Tibial nerve (tissue), 3 donors: ENCODE data around the gene HOMEZ.

Source experiments
- POLR2A ChIP-seq, 2 donors: fragments of 450-650 bp; IDR thresholded peaks; one replicate each; pipeline ENCODE4 v1.6.1; 2017; ENCODE audit warnings: antibody characterized with exemption in 2 of 2, mild to moderate bottlenecking in 2 of 2, moderate library complexity in 2 of 2
- TF ChIP-seq, protein P1 (sequence below), 5 experiments: fragments of 200-600 bp in 3 of 5; fragments of 450-650 bp in 2 of 5; sonication (generic) in 3 of 5; IDR thresholded peaks; one replicate each; pipeline ENCODE4 v1.5.1; 2016 to 2019; ENCODE audit warnings: antibody characterized with exemption in 5 of 5, mild to moderate bottlenecking in 3 of 5, moderate library complexity in 2 of 5

DNA sequence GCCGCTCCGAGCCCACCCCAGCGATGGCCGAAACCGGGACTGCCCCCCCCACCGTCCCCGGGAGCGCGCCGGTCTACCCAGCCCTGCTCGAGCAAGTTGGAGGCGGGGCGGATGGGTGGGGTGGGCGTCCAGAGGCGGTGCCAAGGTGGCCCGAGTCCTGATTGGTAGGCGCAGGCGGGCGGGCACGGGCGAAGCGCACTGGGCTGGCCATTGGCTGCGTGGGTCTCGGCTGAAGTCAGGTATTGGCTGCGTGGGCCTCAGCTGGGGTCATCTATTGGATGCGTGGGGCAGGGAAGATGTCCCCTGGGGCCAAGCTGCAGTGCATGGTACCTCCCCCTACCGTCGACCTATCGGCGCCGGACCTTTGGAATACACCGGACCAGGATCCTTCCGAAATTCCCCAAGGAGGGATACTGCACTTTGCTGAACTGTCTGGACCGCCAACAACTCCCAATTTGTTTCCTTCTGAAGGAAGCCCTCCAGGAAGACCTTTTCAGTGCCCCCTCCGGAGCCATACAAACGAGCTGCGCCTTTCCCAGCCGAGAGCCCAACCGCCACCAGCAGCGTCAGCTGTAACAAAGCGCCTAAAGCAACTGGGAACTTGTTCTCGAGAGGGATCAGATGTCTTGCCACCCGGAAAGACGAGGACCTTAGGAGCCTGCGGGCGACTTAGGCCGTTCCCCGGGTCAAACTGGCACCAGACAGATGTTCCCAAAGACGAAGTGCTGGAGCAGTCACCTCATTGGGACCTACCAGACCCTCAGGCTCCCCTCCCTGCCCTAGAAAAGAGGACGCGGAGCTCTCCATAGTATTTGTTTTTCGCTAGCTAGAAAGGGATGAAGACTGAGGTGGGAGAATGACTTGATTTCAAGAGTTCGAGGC, at the start of gene HOMEZ:
- TF ChIP-seq, protein P1, sequence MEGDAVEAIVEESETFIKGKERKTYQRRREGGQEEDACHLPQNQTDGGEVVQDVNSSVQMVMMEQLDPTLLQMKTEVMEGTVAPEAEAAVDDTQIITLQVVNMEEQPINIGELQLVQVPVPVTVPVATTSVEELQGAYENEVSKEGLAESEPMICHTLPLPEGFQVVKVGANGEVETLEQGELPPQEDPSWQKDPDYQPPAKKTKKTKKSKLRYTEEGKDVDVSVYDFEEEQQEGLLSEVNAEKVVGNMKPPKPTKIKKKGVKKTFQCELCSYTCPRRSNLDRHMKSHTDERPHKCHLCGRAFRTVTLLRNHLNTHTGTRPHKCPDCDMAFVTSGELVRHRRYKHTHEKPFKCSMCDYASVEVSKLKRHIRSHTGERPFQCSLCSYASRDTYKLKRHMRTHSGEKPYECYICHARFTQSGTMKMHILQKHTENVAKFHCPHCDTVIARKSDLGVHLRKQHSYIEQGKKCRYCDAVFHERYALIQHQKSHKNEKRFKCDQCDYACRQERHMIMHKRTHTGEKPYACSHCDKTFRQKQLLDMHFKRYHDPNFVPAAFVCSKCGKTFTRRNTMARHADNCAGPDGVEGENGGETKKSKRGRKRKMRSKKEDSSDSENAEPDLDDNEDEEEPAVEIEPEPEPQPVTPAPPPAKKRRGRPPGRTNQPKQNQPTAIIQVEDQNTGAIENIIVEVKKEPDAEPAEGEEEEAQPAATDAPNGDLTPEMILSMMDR (IDR thresholded peaks at IDR 0.05), result peak in 4 of 5 experiments; percentile 20 to 66 (median 45)
- TF ChIP-seq POLR2A (IDR thresholded peaks at IDR 0.05), result peak; percentile 60 to 88
